ENCODE results near the gene ADGRG2. TPM values are rescaled to one million over a fixed set of nuclear protein-coding genes. Genes with fewer than 3 reads are reported as not detected.
"Not testable (repeated sequence)": the region's sequence is repeated elsewhere in the genome, so short reads cannot be mapped to it uniquely, and the experiment has no call there.

The ADGRG2 gene
- polyA plus RNA-seq, 1 donor from 2014 or later: 0.05 TPM

DNA sequence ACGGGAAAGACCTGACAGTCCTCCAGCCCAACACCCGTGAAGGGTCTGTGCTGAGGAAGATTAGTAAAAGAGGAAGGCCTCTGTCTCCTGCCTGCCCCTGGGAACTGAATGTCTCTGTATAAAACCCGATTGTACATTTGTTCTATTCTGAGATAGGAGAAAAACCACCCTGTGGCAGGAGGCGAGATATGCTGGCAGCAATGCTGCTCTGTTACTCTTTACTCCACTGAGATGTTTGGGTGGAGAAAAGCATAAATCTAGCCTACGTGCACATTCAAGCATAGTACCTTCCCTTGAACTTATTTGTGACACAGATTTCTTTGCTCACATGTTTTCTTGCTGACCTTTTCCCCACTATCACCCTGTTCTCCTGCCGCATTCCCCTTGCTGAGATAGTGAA is 142.0 kb downstream of the ADGRG2 start:
- H3K27ac ChIP-seq (ENCODE audit: low read length); H3K4me2 ChIP-seq (ENCODE audit: low read length); H3K9me2 ChIP-seq (ENCODE audit: insufficient read depth, low read length); H4K20me1 ChIP-seq (ENCODE audit: insufficient read depth); H3K4me3 ChIP-seq (ENCODE audit: low read length); H3K79me2 ChIP-seq (replicated peaks; ENCODE audit: insufficient read depth, low read length); H3K9ac ChIP-seq (ENCODE audit: low read length); H3K9me3 ChIP-seq (ENCODE audit: low read length); H3F3A ChIP-seq (ENCODE audit: insufficient read depth, low read length, poor library complexity, severe bottlenecking); H3K27me3 ChIP-seq (ENCODE audit: insufficient read depth, low read depth, low read length); H2AFZ ChIP-seq (ENCODE audit: low read depth, low read length); H3K36me3 ChIP-seq (ENCODE audit: insufficient read depth, low read length): not testable (repeated sequence)

DNA sequence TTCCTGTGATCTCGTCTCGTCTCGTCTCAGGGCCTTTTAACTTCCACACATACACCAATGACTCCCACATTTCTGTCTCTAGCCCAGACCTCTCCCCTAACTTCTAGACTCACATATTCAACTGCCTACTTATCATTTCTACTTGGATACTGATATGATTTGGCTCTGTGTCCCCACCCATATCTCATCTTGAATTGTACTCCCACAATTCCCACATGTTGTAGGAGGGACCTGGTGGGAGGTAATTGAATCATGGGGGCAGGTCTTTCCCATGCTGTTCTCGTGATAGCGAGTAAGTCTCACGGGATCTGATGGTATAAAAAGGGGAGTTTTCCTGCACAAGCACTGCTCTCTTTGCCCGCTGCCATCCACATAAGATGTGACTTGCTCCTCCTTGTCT is 147.3 kb downstream of the ADGRG2 start:
- H3K4me3 ChIP-seq (ENCODE audit: low read length): no peak overlapping the region
- H3K36me3 ChIP-seq (ENCODE audit: insufficient read depth, low read length): no peaks in the 10 kb centered on the region
- H4K20me1 ChIP-seq (ENCODE audit: insufficient read depth): no peaks in the 10 kb centered on the region
- H3K79me2 ChIP-seq (replicated peaks; ENCODE audit: insufficient read depth, low read length): no peaks in the 10 kb centered on the region
- H3K4me2 ChIP-seq (ENCODE audit: low read length): no peak overlapping the region
- H3K9me2 ChIP-seq (ENCODE audit: insufficient read depth, low read length): no peaks in the 10 kb centered on the region
- no peaks in the 10 kb centered on the region for H3K27me3 ChIP-seq (ENCODE audit: insufficient read depth, low read depth, low read length)
- no peak overlapping the region for H3K9ac ChIP-seq (ENCODE audit: low read length)
- H3K9me3 ChIP-seq (ENCODE audit: low read length): no peaks in the 10 kb centered on the region
- no peak for TF ChIP-seq POLR2AphosphoS5 (IDR thresholded peaks at IDR 0.05)
- TF ChIP-seq TAF1 (IDR thresholded peaks at IDR 0.05; ENCODE audit: low read depth): no peak
- no peak for TF ChIP-seq SMC3 (conservative IDR thresholded peaks at IDR 0.05; ENCODE audit: poor library complexity)
- no peak for TF ChIP-seq REST (IDR thresholded peaks at IDR 0.05; ENCODE audit: borderline replicate concordance)
- TF ChIP-seq EZH2 (IDR thresholded peaks at IDR 0.05; ENCODE audit: borderline replicate concordance, insufficient read depth, low read length, poor library complexity, severe bottlenecking): no peak
- no peak overlapping the region for H2AFZ ChIP-seq (ENCODE audit: low read depth, low read length)
- no peak overlapping the region for H3K27ac ChIP-seq (ENCODE audit: low read length)
- no peaks in the 10 kb centered on the region for H3F3A ChIP-seq (ENCODE audit: insufficient read depth, low read length, poor library complexity, severe bottlenecking)

GRCh38 chrX:18973527-18974192 is 148.6 kb downstream of the ADGRG2 start:
- no peak overlapping the region for H3K27ac ChIP-seq (ENCODE audit: low read length)
- TF ChIP-seq REST (IDR thresholded peaks at IDR 0.05; ENCODE audit: borderline replicate concordance) (no peak), CTCF (IDR thresholded peaks at IDR 0.05; ENCODE audit: poor library complexity, severe bottlenecking) (no peak), SMC3 (conservative IDR thresholded peaks at IDR 0.05; ENCODE audit: poor library complexity) (no peak)
- no peaks in the 10 kb centered on the region for H4K20me1 ChIP-seq (ENCODE audit: insufficient read depth)
- no peak overlapping the region for H3K4me3 ChIP-seq (ENCODE audit: low read length)
- no peaks in the 10 kb centered on the region for H3K9me2 ChIP-seq (ENCODE audit: insufficient read depth, low read length)
- H3K9me3 ChIP-seq (ENCODE audit: low read length): no peaks in the 10 kb centered on the region
- H3K9ac ChIP-seq (ENCODE audit: low read length): no peak overlapping the region
- no peaks in the 10 kb centered on the region for H3K27me3 ChIP-seq (ENCODE audit: insufficient read depth, low read depth, low read length)
- no peaks in the 10 kb centered on the region for H3F3A ChIP-seq (ENCODE audit: insufficient read depth, low read length, poor library complexity, severe bottlenecking)
- no peak overlapping the region for H2AFZ ChIP-seq (ENCODE audit: low read depth, low read length)
- no peaks in the 10 kb centered on the region for H3K79me2 ChIP-seq (replicated peaks; ENCODE audit: insufficient read depth, low read length)
- no peak overlapping the region for H3K4me2 ChIP-seq (ENCODE audit: low read length)
- H3K36me3 ChIP-seq (ENCODE audit: insufficient read depth, low read length): no peaks in the 10 kb centered on the region
